Mesendoderm (in vitro differentiated cells): ENCODE data around the gene AADAC.
A peak's percentile ranks its signal among the peaks of the same experiment; 100 is the strongest.

Source experiments
- DNase-seq: peaks from one replicate; pipeline ENCODE4 v3.0.0; 2013
- H2AK5ac ChIP-seq: 2 replicates; pipeline ENCODE4 v1.6.1; 2013; ENCODE audit warnings: low read length, inconsistent platforms
- H2BK120ac ChIP-seq: 2 replicates; pipeline ENCODE4 v1.6.1; 2013; ENCODE audit warnings: low read depth, mild to moderate bottlenecking, low read length, moderate library complexity, mixed read lengths
- H2BK15ac ChIP-seq: replicated peaks from 2 replicates; pipeline ENCODE4 v1.6.1; 2013; ENCODE audit warnings: low read depth, mild to moderate bottlenecking, moderate library complexity
- H2BK5ac ChIP-seq: 2 replicates; pipeline ENCODE4 v1.6.1; 2013; ENCODE audit warnings: low read length, inconsistent platforms
- H3K18ac ChIP-seq: 2 replicates; pipeline ENCODE4 v1.6.1; 2013; ENCODE audit warnings: mild to moderate bottlenecking, low read length, mixed read lengths
- H3K23ac ChIP-seq: one replicate; pipeline ENCODE4 v1.6.1; 2013; ENCODE audit warnings: low read length
- H3K27ac ChIP-seq: 2 replicates; pipeline ENCODE4 v1.5.1; 2013; ENCODE audit warnings: low read depth, mild to moderate bottlenecking, inconsistent platforms, low read length, moderate library complexity
- H3K27me3 ChIP-seq: 2 replicates; pipeline ENCODE4 v1.6.1; 2013; ENCODE audit warnings: low read length, control low read depth, mild to moderate bottlenecking, inconsistent platforms; ENCODE audit not compliant: insufficient read depth, poor library complexity
- H3K36me3 ChIP-seq: 2 replicates; pipeline ENCODE4 v1.6.1; 2013; ENCODE audit warnings: low read length, inconsistent platforms; ENCODE audit not compliant: control insufficient read depth, insufficient read depth
- H3K4ac ChIP-seq: one replicate; pipeline ENCODE4 v1.6.1; 2013; ENCODE audit warnings: low read depth, mild to moderate bottlenecking, low read length, moderate library complexity
- H3K4me1 ChIP-seq: 2 replicates; pipeline ENCODE4 v1.6.1; 2013; ENCODE audit warnings: low read depth, low read length, inconsistent platforms; ENCODE audit not compliant: control insufficient read depth
- H3K4me2 ChIP-seq: 2 replicates; pipeline ENCODE4 v1.6.1; 2013; ENCODE audit warnings: low read length
- H3K4me3 ChIP-seq: 2 replicates; pipeline ENCODE4 v1.5.1; 2013; ENCODE audit warnings: mild to moderate bottlenecking, low read length
- H3K56ac ChIP-seq: one replicate; pipeline ENCODE4 v1.6.1; 2013; ENCODE audit warnings: low read length
- H3K79me1 ChIP-seq: 2 replicates; pipeline ENCODE4 v1.6.1; 2013; ENCODE audit warnings: low read length, inconsistent platforms
- H3K79me2 ChIP-seq: 2 replicates; pipeline ENCODE4 v1.6.1; 2013; ENCODE audit warnings: mild to moderate bottlenecking, low read length; ENCODE audit not compliant: control insufficient read depth, insufficient read depth
- H3K9ac ChIP-seq: 2 replicates; pipeline ENCODE4 v1.6.1; 2013; ENCODE audit warnings: low read length, inconsistent platforms
- H4K5ac ChIP-seq: one replicate; pipeline ENCODE4 v1.6.1; 2013; ENCODE audit warnings: low read length
- H4K8ac ChIP-seq: one replicate; pipeline ENCODE4 v1.6.1; 2013; ENCODE audit warnings: low read depth, mild to moderate bottlenecking, control low read depth, low read length, moderate library complexity
- WGBS: extraction: QIAGEN DNeasy Blood & Tissue Kit; methylation state at CpG from one replicate; pipeline ENCODE4 v1.1.7; 2013; ENCODE audit warnings: low lambda C conversion rate, missing lambda C conversion rate; ENCODE audit not compliant: insufficient coverage; ENCODE audit errors: extremely low coverage; 5-methylcytosine and 5-hydroxymethylcytosine counted together

The AADAC gene

GRCh38 chr3:151816091-151816604, 2.2 kb downstream of the AADAC start:
- peak; percentile 26 for DNase-seq
- Histone ChIP-seq H3K23ac (no peak overlapping the region), H3K36me3 (no peaks in the 10 kb centered on the region), H2BK120ac (no peak overlapping the region), H3K4me3 (no peak overlapping the region), H2BK5ac (no peak overlapping the region), H3K18ac (no peak overlapping the region), H3K9ac (no peak overlapping the region), H2AK5ac (no peak overlapping the region), H2BK15ac (no peak overlapping the region), H3K4me2 (no peak overlapping the region), H3K4ac (no peak overlapping the region), H3K4me1 (no peaks in the 10 kb centered on the region), H4K8ac (no peak overlapping the region), H3K79me2 (no peaks in the 10 kb centered on the region), H3K79me1 (no peaks in the 10 kb centered on the region), H3K56ac (no peak overlapping the region), H4K5ac (no peak overlapping the region), H3K27me3 (no peaks in the 10 kb centered on the region), H3K27ac (no peak overlapping the region)
- WGBS = no CpG with 5 or more reads among the region's 3 CpGs

- no peaks in the 10 kb centered on the region for H3K36me3 ChIP-seq
- no peak overlapping the region for H3K27ac ChIP-seq
- H3K79me2 ChIP-seq = no peaks in the 10 kb centered on the region
- H3K4me3 ChIP-seq = no peak overlapping the region
- H4K5ac ChIP-seq = no peak overlapping the region
- WGBS = no CpG with 5 or more reads among the region's 5 CpGs
- no peak overlapping the region for H2AK5ac ChIP-seq
- no peak for DNase-seq
- H4K8ac ChIP-seq = no peak overlapping the region
- H3K4me2 ChIP-seq = no peak overlapping the region
- no peaks in the 10 kb centered on the region for H3K4me1 ChIP-seq
- H2BK5ac ChIP-seq = no peak overlapping the region
- H3K23ac ChIP-seq = no peak overlapping the region
- H2BK120ac ChIP-seq = no peak overlapping the region
- no peak overlapping the region for H2BK15ac ChIP-seq
- H3K27me3 ChIP-seq = no peaks in the 10 kb centered on the region
- H3K79me1 ChIP-seq = no peaks in the 10 kb centered on the region
- H3K56ac ChIP-seq = no peak overlapping the region
- no peak overlapping the region for H3K4ac ChIP-seq
- no peak overlapping the region for H3K9ac ChIP-seq
- H3K18ac ChIP-seq = no peak overlapping the region
Measured at GRCh38 chr3:151817473-151817872, 3.6 kb downstream of the AADAC start.

GRCh38 chr3:151818361-151818760, 4.4 kb downstream of the AADAC start:
- Histone ChIP-seq H4K5ac (no peak overlapping the region), H3K4me3 (no peak overlapping the region), H3K9ac (no peak overlapping the region), H3K18ac (no peak overlapping the region), H3K27me3 (no peaks in the 10 kb centered on the region), H2BK5ac (no peak overlapping the region), H3K4me1 (no peaks in the 10 kb centered on the region), H3K79me2 (no peaks in the 10 kb centered on the region), H2BK120ac (no peak overlapping the region), H2AK5ac (no peak overlapping the region), H2BK15ac (no peak overlapping the region), H3K27ac (no peak overlapping the region), H3K4ac (no peak overlapping the region), H3K4me2 (no peak overlapping the region), H3K56ac (no peak overlapping the region), H3K79me1 (no peaks in the 10 kb centered on the region), H4K8ac (no peak overlapping the region), H3K36me3 (no peaks in the 10 kb centered on the region), H3K23ac (no peak overlapping the region)
- no CpG with 5 or more reads among the region's 4 CpGs for WGBS
- DNase-seq = no peak

- H3K79me1 ChIP-seq = no peaks in the 10 kb centered on the region
- H4K8ac ChIP-seq = no peak overlapping the region
- H2BK120ac ChIP-seq = no peak overlapping the region
- no CpG with 5 or more reads among the region's 4 CpGs for WGBS
- no peaks in the 10 kb centered on the region for H3K4me1 ChIP-seq
- H3K23ac ChIP-seq = no peak overlapping the region
- H3K18ac ChIP-seq = no peak overlapping the region
- H3K56ac ChIP-seq = no peak overlapping the region
- no peak overlapping the region for H3K4me3 ChIP-seq
- no peak overlapping the region for H3K27ac ChIP-seq
- H3K27me3 ChIP-seq = no peaks in the 10 kb centered on the region
- no peak overlapping the region for H2AK5ac ChIP-seq
- no peaks in the 10 kb centered on the region for H3K36me3 ChIP-seq
- no peak overlapping the region for H2BK15ac ChIP-seq
- H3K9ac ChIP-seq = no peak overlapping the region
- H3K79me2 ChIP-seq = no peaks in the 10 kb centered on the region
- no peak for DNase-seq
- H3K4me2 ChIP-seq = no peak overlapping the region
- no peak overlapping the region for H4K5ac ChIP-seq
- H2BK5ac ChIP-seq = no peak overlapping the region
- H3K4ac ChIP-seq = no peak overlapping the region
Measured at GRCh38 chr3:151819910-151820309, 6.0 kb downstream of the AADAC start.

DNA sequence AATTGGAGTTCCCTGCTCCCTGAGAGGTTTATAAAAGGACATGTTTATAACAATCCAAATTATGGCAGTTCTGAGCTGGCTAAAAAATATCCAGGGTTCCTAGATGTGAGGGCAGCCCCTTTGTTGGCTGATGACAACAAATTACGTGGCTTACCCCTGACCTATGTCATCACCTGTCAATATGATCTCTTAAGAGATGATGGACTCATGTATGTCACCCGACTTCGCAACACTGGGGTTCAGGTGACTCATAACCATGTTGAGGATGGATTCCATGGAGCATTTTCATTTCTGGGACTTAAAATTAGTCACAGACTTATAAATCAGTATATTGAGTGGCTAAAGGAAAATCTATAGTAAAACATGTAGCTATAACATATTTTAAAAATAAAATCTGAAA, 13.9 kb downstream of the AADAC start:
- H3K18ac ChIP-seq = no peak overlapping the region
- H3K36me3 ChIP-seq = no peaks in the 10 kb centered on the region
- no peaks in the 10 kb centered on the region for H3K4me1 ChIP-seq
- H3K56ac ChIP-seq = no peak overlapping the region
- no peak overlapping the region for H3K27ac ChIP-seq
- no peaks in the 10 kb centered on the region for H3K79me2 ChIP-seq
- no peaks in the 10 kb centered on the region for H3K79me1 ChIP-seq
- H2AK5ac ChIP-seq = no peak overlapping the region
- H2BK15ac ChIP-seq = no peak overlapping the region
- no peak overlapping the region for H2BK120ac ChIP-seq
- H3K4me2 ChIP-seq = no peak overlapping the region
- H2BK5ac ChIP-seq = no peak overlapping the region
- no peak for DNase-seq
- no peak overlapping the region for H3K23ac ChIP-seq
- no peak overlapping the region for H3K4me3 ChIP-seq
- no peak overlapping the region for H3K4ac ChIP-seq
- WGBS = no CpG with 5 or more reads among the region's 3 CpGs
- H4K5ac ChIP-seq = no peak overlapping the region
- H3K27me3 ChIP-seq = no peaks in the 10 kb centered on the region
- no peak overlapping the region for H4K8ac ChIP-seq
- H3K9ac ChIP-seq = no peak overlapping the region

DNA sequence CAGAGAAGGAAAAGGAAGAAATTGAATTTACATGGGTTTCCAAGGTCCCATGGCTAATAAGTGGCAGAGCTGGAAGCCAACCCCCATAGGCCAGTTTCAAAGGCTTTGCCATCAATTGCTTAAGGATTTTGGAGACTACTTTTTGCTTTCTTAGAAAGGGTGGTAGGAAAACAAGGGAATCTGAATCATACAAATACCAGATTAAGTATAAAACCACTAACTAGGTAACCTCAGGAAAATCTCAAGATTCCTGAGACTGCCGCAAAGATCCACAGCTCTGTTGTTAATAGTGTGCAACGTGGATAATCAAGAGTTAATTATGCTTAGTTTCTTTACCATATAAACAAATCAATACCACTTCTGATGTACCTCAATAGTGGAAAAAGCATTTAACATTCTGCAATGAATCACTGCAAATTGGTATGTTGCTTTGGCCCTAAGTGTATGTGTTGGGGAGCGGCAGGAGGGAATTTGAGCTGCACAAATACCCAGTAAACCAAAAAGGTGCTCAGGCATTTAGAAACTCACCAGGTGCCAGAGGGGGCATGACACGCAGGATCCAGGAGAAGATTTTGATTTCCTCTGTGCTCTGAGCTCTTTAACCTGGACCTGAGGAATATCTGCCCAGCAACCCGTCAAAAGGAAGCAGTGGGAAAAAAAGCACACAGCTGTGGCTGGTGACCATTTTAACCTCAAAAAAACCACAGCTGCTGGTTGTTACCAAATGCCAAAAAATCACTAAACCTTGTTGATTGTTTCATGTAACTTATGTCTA, 22.0 kb downstream of the AADAC start:
- no peak overlapping the region for H2BK15ac ChIP-seq
- no peaks in the 10 kb centered on the region for H3K27me3 ChIP-seq
- no peak overlapping the region for H3K56ac ChIP-seq
- H4K5ac ChIP-seq = no peak overlapping the region
- H4K8ac ChIP-seq = no peak overlapping the region
- no peak overlapping the region for H3K4ac ChIP-seq
- no peak overlapping the region for H2BK5ac ChIP-seq
- peaks cover 4% of the 10 kb centered on the region for H3K4me1 ChIP-seq
- H3K27ac ChIP-seq = peak overlapping the region; percentile 57
- H3K4me2 ChIP-seq = no peak overlapping the region
- H3K79me1 ChIP-seq = no peaks in the 10 kb centered on the region
- no peak overlapping the region for H3K4me3 ChIP-seq
- H2AK5ac ChIP-seq = no peak overlapping the region
- no peak overlapping the region for H2BK120ac ChIP-seq
- H3K9ac ChIP-seq = no peak overlapping the region
- H3K18ac ChIP-seq = peak overlapping the region; percentile 56
- no peaks in the 10 kb centered on the region for H3K36me3 ChIP-seq
- no CpG with 5 or more reads among the region's 5 CpGs for WGBS
- H3K79me2 ChIP-seq = no peaks in the 10 kb centered on the region
- H3K23ac ChIP-seq = no peak overlapping the region
- DNase-seq = peak; percentile 42
